GM18502 (cell line): Measurements from ENCODE around the gene LINC00237.

Experiments used
- ATAC-seq: cut with Tn5 transposase; IDR thresholded peaks from one replicate; pipeline ENCODE4 v1.9.1; 2021; ENCODE audit warnings: mild to moderate bottlenecking; ENCODE audit not compliant: unreplicated experiment, poor library complexity

Gene LINC00237

DNA sequence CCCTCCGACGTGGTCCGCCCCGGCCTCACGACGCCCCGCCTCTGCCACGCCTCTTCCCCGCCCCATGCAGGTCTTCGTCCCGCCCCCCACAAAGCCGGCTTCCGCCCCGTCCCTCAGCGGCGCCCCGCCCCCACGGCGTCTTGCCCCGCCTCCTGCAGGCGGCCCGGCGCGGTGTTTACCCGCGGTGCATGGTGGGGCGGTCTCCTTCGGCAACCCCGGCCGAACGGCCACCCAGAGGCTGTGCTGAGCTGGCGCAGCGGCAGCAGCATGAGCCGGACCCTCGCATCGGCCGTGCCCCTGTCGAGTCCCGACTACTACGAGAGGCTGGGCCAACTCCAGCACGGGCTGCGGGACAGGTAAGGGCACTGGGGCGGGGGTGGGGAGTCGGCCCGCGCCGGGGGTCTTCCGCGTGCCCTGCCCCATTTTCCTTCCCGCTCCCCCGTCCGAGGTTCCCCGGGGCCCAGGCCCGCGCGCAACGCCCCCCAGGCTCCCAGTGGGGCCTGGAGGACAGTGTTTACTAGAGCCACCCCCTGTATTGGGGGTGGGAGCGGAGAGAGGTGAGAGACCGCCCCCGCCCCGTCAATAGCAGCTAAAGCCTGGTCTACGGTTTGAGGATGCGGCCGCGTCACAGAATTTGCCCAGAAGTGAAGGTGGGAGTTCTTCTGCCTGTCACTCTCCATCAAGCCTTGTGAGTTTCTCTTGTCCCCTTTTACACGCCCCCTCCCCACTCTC, 19.9 kb upstream of the LINC00237 start, which contains the start of gene KIZ:
Gene KIZ, plus strand, starts transcription at position 234 of the 732 bp plus-strand sequence. Its CDS starts 34 bp downstream, at position 268.
- ATAC-seq, result peak; percentile 97

DNA sequence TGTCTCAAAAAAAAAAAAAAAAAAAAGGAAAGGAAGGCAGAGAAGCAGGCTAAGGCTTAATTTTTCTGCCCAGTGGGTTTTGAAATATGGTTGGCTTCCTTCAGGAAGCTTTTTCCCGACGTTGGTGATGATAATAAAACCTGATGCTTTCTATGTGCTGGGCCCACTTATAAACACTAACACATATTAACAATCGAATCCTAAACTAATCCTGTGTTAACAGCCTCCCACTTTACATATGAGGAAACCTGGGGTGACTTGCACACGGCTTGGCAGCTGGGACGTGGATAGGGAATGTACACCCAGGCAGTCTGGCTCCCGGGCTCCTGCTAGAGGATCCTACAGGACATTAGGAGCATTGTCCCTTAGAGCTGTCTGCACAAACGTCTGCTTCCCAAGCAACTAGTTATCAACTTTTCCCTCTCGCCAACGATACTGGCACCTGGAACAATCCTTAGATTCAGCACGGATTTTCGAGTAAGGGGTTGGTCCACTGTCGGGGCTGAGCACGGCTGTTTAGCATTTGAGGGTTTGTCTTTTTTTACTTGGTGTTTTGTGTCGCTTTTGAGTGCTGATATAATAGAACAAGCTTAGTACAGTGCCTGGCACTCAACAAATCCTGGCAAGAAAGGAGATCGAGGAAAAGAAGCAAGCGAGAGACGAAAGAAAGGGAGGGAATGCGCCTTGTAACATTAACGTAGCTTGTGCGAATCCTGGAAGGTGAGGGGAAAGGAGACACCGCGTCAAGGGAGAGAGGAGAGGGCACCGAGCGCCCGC, 19.1 kb upstream of the LINC00237 start:
- ATAC-seq, result peak; percentile 25

DNA sequence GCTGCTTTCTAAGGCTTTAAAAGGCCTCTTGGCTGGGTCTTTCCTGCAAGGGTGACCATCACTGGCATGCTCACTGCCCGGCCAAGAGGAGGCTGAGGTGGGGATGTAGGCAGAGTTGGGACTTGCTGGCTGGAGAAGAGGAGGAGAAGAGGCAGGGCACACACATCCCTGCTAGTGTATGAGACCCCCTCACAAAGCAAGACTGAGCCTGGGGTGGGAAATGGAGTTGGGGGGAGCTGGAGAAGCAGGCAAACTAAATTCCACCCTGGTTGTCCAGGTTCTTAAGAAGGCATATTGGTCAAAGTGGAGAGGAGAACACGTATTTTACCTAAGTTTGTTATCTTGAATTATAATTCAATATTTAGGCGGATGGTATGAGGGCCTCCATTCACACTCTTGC, 18.0 kb upstream of the LINC00237 start:
- no peak for ATAC-seq

DNA sequence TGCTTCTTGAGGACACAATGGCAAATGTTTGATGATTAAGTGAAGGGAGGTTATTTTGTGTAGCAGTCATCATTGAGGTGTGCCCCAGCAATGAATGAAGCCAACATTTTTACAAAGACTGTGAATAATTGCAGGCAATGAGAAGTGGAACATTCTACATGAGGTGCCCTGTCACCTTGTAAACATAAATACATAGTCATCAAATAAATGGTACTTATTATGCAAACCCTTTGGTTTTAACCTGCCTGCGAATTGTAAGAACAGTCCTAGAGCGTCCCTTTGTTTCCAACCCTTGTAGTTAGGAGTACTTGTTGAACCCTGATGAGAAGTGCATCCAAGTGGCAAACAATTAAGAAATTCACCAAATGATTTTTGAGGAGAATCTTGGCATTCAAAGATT, 12.6 kb upstream of the LINC00237 start:
- no peak for ATAC-seq

DNA sequence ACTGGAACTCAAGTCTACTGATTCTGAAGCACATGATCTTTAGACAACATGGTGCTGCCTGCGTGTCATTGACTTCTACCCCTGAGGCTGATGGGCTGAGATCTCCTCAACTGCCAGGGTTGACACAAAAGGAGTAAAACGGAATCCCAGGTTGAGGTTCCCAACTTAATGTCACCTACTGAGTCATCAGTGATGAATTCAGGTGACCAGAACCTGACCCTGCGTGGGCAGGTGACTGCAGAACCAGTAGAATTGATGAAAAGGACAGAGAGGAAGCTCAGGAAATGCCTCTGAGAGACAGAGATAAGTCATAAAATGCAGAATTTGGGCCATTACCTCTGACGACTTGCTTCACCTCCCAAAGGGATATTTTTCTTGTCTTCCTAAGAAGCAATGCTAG, 12.0 kb upstream of the LINC00237 start:
- ATAC-seq, result no peak

DNA sequence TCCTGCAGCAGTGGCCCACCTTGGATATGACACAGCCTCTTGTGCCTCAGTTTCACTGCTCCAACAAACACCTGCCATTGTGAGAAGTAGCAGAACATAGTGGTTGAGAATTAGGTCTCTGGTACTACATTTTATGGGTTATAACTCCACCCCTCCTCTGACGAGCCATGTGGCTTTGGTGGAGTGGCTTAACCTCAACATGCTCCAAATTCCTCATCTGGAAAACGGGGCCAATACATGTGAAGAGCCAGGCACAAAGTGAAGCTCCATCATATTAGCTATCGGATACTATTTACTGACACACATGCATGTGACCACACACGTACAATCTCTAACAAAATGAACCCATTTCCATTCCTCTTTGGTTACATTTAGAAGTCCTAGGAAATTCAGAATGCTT, 11.4 kb upstream of the LINC00237 start:
- no peak for ATAC-seq

DNA sequence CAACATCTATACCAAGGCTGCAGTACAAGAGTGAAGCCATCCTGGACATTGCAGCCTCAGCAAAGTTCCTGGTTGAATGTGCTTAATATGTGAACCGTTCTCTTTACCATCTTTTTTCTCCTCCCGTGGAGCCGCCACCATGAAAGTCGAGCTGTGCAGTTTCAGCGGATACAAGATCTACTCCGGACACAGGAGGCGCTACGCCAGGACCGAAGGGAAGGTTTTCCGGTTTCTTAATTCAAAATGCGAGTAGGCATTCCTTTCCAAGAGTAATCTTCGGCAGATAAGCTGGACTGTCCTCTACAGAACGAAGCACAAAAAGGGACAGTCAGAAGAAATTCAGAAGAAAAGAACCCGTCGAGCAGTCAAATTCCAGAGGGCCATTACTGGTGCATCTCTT, 8.4 kb upstream of the LINC00237 start:
- no peak for ATAC-seq

DNA sequence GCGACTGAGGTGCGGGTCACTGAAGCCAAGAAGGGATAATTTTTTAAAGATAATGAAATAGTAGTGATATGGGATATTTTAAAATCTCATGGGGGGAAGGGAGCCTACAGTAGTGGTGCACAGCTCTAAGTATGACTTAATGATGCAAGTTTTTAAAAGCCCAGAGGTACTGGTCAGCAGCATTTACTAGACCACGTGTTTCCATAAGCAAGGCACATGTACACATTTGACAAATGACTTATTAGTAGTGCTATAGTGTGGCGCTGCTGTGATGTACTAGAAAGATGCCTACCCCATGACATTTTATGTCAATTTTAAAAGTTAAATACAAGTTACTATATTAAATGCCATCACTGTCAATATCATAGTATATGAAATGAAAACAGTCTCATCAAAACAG, 7.5 kb upstream of the LINC00237 start:
- no peak for ATAC-seq

DNA sequence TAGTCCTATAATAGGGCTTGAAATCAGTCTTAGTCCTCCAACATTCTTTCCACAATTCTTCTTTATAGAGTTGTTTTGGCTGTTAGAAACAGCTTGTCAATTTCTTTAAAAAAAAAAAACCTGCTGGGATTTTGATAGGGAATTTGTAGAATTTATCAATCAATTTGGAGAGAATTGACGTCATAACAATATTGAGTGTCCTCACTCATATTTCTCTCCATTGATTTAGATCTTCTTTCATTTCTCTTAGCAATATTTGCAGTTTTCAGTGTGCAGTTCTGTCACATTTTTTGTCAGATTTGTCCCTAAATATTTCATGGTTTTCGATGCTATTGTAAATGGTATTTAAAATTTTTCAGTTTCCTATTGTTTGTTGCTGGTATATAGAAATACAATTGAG, 5.3 kb upstream of the LINC00237 start:
- no peak for ATAC-seq

DNA sequence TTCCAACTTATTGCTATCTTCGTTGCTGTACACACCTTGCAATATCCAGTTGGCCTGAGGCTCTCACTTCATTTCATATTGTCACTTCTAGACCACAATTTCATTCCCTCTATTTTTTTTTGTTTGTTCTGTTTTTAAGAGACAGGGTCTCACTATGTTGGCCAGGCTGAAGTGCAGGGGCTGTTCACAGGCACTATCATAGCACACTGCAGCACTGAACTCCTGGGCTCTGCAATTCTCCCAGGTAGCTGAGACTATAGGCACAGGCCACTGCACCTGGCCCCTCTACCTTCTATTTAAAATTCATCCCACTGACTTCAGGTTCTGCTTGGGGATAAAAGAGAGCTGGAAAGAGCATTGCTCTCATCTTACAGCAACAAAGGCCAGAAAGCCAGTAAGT, 4.7 kb upstream of the LINC00237 start:
- no peak for ATAC-seq

DNA sequence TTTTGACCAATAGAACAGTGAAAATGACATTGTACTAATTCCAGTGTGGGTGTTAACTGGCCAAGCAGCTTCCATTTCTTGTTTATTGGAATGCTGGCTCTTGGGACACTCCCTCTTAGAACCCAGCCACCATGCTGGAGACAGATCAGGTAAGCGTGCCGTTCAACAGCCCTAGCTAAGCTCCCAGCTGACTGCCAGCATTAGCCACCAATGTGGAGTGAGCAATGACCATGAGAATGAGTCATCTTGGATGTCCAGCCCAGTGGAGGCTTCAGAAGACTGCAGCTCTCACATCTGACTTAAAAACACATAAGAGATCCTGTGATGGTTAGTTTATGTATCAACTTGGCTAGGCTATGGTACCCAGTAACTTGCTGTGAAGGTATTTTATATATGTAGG, 3.0 kb upstream of the LINC00237 start:
- ATAC-seq, result no peak

DNA sequence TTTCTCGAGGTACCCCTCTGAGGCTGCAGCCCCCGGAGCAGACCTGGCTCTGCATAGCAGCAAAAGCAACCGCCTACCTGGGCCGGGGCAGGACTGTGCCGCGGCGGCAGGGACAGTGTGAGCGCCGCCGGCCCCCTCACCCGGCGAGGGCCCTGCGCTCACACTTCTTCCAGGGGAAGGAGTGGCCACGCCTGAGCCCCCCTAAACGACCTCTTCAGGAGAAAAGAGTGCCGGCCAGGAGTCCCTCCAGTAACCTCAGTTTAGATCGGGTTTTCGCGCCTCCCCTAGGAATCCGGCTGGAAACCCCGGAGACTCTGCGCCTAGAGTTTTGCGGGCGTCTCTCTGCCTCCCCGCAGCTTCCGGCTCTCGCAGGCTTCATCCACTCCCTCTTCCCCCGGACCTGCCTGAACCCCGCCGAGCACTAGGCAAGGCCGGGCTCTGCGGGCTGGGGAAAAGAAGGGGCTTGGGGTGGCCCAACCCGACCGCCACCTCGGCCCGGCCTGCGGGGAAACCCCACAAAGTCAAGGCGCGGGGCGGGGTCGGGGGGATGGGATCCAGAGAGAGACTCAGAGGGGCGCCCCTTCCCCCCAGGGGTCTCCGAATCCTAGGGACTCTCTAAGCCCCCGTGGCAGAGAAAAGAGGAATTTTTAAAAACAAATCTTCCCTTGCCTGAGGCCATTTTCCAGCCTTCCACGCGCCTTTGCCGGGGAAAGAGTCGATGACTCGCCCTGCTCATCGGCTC, 558 bp downstream of the LINC00237 start:
- no peak for ATAC-seq

DNA sequence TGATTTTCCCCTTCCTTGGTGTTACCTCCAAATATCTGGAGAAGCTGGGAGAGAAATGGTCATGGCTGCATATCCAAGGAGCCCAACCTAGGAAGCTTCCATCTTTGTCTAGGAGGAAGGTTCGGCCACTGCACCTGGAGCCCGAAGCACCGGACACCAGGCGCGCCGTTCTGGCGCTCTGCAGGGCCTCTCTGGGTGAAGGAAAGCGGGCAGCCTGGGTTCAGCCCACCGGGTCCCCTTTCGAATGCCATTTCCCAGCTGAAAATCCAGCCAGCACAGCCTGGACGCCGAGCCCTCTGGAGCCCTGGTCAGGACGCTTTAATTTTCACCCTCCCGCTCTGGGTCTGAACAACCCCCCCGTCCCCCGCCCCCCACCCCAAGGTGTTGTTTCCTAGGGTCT, 1.2 kb downstream of the LINC00237 start:
- ATAC-seq, result no peak

DNA sequence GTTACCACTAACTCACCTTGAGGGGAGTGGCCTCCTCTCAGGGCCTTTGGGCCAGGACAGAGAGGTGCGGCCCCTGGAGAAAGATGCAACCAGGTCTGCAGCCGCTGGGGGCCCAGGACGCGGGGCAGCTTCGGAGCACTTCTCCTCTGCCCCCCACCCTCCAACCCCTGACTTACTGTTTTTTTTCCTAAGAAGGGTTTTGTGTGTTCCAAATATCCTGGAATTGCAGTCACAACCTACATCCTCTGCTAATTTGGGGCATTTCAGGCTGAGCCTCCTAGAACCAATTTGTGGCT, 1.7 kb downstream of the LINC00237 start:
- no peak for ATAC-seq

DNA sequence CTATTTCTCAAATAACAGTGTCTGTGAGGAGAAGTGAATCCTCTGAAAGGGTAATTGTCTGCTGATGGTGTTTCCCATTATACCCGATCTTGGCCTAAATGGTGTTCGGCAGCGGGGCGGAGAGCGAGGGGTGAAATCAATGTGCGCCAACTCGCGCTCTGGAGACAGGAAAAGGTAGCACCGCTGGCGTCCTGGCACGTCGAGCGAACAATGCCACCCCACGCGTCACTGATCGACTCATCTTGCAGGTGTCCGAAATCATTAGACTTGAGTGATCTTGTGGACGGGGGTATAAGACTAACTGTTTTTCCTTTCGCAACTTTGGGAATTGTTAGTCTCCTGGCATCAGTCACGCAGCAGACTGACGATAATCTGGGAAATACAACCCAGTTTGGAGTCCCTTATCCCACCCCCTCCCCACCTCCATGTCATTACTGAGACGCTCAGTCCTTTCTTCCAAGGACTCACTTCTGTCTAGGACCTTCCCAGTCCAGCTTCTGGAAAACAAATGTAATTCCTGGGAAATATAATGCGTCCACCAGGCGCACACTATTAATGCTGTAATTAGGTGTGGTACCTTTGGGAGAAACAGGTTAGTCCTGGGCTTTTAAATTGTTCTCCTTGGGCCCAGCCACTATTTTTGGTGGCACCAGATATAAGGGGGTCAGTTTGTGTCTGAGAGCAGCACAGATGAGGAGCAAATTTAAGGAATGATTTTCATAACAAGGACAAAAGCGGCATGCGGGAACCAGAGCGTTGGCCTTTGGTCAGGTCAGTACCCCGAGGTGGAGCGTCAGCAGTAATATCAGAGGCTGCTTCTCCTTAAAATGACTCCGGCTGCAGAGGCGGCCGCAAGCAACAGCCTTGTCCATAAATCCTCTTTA, 2.3 kb downstream of the LINC00237 start:
- ATAC-seq, result no peak

DNA sequence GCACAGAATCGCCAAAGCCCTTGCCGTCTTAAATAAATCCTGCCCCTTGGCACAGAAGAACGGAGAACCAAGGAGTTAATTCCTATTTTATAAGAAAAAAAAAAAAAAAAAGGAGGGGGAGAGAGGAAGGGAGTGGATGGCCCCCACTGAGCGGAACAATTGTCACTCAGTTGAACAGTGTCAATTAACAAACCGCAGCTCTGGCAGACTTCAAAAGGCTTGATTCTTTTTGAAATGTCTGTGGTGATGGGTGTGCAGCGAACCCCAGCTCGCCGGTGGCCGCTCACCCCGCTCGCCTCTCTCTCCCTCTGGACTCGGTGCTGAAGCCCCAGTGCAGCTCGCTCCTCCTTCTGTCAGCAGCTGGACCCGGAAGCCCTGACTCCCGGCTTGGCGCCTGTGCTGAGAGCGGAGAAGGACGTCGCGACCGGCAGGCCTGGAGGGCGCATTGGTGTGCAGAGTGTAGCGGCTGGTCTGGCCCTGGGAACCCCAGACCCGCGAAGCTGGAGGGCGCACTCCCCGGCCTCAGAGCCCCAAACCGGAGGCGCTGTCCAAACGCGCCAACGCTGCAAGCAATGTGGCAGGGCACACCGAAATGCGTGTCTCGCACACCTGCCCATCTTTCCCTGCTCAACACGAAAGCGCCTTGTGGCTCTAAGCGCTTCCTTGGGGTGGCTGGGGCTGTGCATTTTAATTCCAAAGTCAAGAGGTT, 3.4 kb downstream of the LINC00237 start:
- peak; percentile 49 for ATAC-seq

DNA sequence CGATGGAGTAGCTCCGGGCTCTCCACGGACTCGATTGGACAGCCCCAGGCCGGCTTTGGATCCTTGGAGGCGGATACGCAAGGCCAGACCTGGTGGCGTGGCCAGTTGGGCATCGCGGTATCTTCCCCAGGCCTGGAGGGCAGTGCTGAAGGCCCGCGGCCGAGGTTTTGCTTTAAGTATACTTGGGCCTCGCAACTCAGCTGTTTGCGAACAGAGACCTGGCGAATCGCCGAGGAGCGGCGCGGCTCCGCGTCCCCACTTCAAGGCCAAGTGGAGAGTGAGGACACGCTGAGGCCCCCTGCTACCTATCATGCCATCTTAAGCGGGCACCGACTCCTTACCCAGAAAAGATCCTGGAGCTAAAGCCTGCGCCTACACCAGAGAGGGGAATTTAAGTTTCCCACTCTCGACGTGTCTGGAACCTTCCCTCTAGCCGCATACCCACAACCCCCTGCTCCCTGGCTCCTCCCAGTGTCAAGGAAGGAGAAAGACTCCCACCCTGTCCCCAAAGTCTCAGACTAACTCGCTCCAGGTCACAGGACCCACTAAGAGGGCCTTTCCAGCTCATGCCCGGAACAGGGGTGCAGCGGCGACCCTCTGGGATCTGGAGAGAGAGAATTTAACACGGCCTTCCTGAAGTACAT, 4.1 kb downstream of the LINC00237 start:
- no peak for ATAC-seq

DNA sequence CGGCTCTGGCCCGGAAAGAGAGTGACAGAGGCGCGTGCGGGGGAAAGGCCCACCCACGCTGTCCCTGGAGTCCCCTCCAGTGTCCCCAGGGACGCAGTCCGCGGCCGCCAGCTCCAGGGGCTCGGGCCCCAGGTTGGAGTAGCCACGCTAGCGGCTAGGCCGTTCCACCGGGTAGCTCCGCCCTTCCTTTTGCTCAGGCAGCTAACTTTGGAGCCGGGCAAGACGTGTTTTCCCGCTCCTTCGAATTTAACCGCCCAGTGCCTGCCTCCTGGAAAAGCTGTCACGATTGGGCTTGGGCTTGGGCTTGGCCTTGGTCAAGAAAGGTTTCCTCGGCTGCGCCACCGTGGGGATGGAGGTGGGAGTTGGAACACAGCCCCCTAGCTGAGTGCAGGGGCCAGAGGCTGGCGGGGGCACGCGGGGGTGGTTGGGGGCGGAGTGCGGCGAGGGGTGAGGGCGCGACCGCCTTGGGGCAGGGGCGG, 4.7 kb downstream of the LINC00237 start:
- no peak for ATAC-seq
